ENCODE results near the gene ADCY5. TPM values are rescaled to one million over a fixed set of nuclear protein-coding genes. Genes with fewer than 3 reads are reported as not detected.

The ADCY5 gene
- polyA plus RNA-seq, 2 of the 4 experiments (the other 2 are of a cell fraction), result 0.57 to 0.68 TPM

DNA sequence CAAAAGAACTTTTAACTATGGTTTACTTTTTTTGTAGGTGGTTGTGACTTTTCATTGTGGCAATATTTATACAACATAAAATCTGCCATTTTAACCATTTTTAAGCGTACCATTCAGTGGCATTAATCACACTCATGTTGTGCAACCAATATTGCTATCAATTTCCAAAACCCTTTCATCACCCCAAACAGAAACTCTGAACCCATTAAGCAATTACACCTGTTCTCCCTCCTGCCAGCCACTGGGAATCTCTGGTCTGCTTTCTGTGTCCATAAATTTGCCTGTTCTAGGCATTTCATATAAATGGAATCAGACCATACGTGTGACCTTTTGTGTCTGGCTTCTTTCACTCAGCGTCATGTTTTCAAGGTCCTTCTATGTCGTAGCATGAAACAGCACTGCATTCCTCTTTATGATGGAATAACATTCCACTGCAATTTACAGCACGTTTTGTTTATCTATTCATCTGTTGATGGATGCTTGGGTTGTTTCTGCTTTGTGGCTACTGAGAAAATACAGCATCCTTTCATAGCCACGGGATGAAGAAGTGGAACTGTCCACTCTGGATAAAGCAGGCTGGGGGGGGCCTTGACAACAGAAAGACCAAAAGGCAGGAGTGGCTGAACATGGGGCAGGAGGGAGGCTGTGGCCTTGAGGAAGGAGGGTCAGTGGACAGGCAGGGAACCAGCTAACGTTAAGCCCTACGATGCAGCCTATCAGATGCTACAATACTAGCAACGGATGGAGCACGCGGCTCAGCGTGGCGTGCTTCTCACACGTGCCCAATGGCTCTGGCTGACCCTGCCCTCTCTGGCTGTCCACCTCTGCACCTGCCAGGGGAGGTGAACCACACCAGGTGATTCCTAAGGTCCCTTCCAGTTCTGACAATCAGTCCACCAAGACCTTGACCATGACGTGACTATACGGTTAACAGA, 136.3 kb downstream of the ADCY5 start:
- POLR2A ChIA-PET, result no interaction called here
- Histone ChIP-seq H3K27ac (no peak overlapping the region), H3K4me1 (0 out of 3 replicates have a peak, but pooled peaks cover 10% of the 10 kb centered on the region), H3K4me3 (no peak overlapping the region), H3K4me2 (no peak overlapping the region), H3K9me3 (no peaks in the 10 kb centered on the region)
- CTCF ChIA-PET, result no interaction called here
- DNase-seq (ENCODE audit: low read depth in 1 of 2, low spot score in 1 of 2), result no peak
- WGBS (ENCODE audit: missing lambda C conversion rate), result 66% methylated on average over 16 of the region's 16 CpGs
- TF ChIP-seq ATOH8 (CRISPR knock-in tag; IDR thresholded peaks at IDR 0.05; ENCODE audit: low read depth), result no peak
- TF ChIP-seq EHF (CRISPR knock-in tag; IDR thresholded peaks at IDR 0.05), result no peak
- no peak for ATAC-seq
- no peak for FAIRE-seq

- H3K4me2 ChIP-seq, result no peak overlapping the region
- CTCF ChIA-PET, result interaction anchor here (2.3 kb wide), 2 partner anchors 9 to 16 kb away, joined by 7 to 13 read pairs; no protein-coding TSS in a partner anchor
- FAIRE-seq (no peak), DNase-seq (ENCODE audit: low read depth in 1 of 2, low spot score in 1 of 2) (no peak), ATAC-seq (no peak)
- no peaks in the 10 kb centered on the region for H3K9me3 ChIP-seq
- H3K27ac ChIP-seq, result peak overlapping the region in 1 of 2 experiments; percentile 43; a peak in 1 of 6 replicates
- WGBS (ENCODE audit: missing lambda C conversion rate), result 81% methylated on average over 9 of the region's 9 CpGs
- POLR2A ChIA-PET, result no interaction called here
- 0 out of 3 replicates have a peak, but pooled peaks cover 10% of the 10 kb centered on the region for H3K4me1 ChIP-seq
- TF ChIP-seq CHD4 (IDR thresholded peaks at IDR 0.05; ENCODE audit: borderline replicate concordance), result no peak
- TF ChIP-seq RNF2 (IDR thresholded peaks at IDR 0.05; ENCODE audit: borderline replicate concordance, low read depth), result no peak
- no peak for TF ChIP-seq SMC3 (IDR thresholded peaks at IDR 0.05)
- no peak overlapping the region for H3K4me3 ChIP-seq
Measured at GRCh38 chr3:123311201-123311600, 137.7 kb downstream of the ADCY5 start.

DNA sequence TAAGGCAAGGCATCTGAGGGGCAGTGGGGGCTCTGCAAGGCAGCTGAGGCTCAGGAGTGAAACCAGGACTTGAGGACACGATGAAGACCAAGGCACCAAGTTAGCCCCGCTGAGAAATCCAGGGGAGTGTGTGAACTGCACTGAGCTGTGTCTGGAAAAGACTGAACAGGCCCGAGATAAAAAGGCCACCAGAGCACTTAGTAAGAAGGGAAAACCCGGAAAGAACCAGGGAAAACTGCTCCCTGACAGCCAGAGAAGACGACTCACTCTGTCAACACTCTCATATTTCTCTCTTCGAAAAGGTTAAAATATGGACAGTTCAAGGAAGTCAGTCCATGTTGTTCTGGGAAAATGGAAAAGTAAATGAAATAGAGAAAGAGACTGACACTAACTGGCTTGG, 138.1 kb downstream of the ADCY5 start:
- peak in 1 of 2 experiments; percentile 64; a peak in 3 of 6 replicates for ATAC-seq

DNA sequence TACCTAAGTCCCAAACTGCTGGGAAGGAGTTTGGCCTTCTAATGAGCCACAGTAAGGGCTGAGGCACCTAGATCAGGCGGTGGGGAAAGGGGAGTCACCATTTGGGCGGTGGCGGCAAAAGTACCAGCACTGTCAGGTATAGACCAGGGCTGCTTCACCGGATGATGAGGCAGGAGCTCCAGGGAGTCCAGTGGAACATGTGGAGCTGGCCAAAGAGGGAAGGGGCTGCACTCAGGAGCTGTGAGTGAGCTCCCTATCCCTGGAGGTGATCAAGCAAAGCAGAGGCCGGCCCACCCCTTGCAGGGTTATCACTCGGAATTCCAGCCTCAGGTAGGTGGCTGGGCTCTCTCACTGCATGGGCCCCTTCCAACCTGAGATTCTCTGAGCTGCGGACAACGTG, 138.7 kb downstream of the ADCY5 start:
- H3K4me2 ChIP-seq, result no peak overlapping the region
- FAIRE-seq (no peak), DNase-seq (ENCODE audit: low read depth in 1 of 2, low spot score in 1 of 2) (no peak), ATAC-seq (no peak)
- 0 out of 3 replicates have a peak, but pooled peaks cover 10% of the 10 kb centered on the region for H3K4me1 ChIP-seq
- WGBS (ENCODE audit: missing lambda C conversion rate), result 84% methylated on average over 8 of the region's 8 CpGs
- H3K4me3 ChIP-seq, result no peak overlapping the region
- ChIA-PET CTCF (interaction anchor here (0.6 to 2.3 kb wide), 4 partner anchors 10 to 75 kb away, joined by 3 to 13 read pairs (median 5); no protein-coding TSS in a partner anchor), POLR2A (no interaction called here)
- H3K27ac ChIP-seq, result no peak overlapping the region; a peak in 1 of 6 replicates
- no peaks in the 10 kb centered on the region for H3K9me3 ChIP-seq
- TF ChIP-seq BCL3 (IDR thresholded peaks at IDR 0.05), result no peak
- no peak for TF ChIP-seq CHD4 (IDR thresholded peaks at IDR 0.05; ENCODE audit: borderline replicate concordance)
- TF ChIP-seq KDM1A (IDR thresholded peaks at IDR 0.05; ENCODE audit: low read depth), result no peak
- no peak for TF ChIP-seq FOXS1 (CRISPR knock-in tag; IDR thresholded peaks at IDR 0.05)
- TF ChIP-seq EP300 (IDR thresholded peaks at IDR 0.05), result no peak
- TF ChIP-seq TFCP2L1 (CRISPR knock-in tag; IDR thresholded peaks at IDR 0.05), result no peak
- TF ChIP-seq ZC3H11A (IDR thresholded peaks at IDR 0.05), result no peak
- no peak for TF ChIP-seq RARB (CRISPR knock-in tag; IDR thresholded peaks at IDR 0.05)
- TF ChIP-seq, protein P1, sequence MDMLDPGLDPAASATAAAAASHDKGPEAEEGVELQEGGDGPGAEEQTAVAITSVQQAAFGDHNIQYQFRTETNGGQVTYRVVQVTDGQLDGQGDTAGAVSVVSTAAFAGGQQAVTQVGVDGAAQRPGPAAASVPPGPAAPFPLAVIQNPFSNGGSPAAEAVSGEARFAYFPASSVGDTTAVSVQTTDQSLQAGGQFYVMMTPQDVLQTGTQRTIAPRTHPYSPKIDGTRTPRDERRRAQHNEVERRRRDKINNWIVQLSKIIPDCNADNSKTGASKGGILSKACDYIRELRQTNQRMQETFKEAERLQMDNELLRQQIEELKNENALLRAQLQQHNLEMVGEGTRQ (IDR thresholded peaks at IDR 0.05), result no peak
- no peak for TF ChIP-seq RAD21 (conservative IDR thresholded peaks at IDR 0.05 in 1 of 2, IDR thresholded peaks at IDR 0.05 in 1 of 2)
- TF ChIP-seq EHMT2 (IDR thresholded peaks at IDR 0.05; ENCODE audit: low read depth), result no peak
- TF ChIP-seq, protein P2, sequence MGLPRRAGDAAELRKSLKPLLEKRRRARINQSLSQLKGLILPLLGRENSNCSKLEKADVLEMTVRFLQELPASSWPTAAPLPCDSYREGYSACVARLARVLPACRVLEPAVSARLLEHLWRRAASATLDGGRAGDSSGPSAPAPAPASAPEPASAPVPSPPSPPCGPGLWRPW (IDR thresholded peaks at IDR 0.05), result no peak
- TF ChIP-seq CBX8 (IDR thresholded peaks at IDR 0.05), result no peak
- no peak for TF ChIP-seq CBX2 (IDR thresholded peaks at IDR 0.05; ENCODE audit: borderline replicate concordance, low read depth)
- TF ChIP-seq NFE2L2 (conservative IDR thresholded peaks at IDR 0.05; ENCODE audit: low read length), result no peak
- TF ChIP-seq, protein P3, sequence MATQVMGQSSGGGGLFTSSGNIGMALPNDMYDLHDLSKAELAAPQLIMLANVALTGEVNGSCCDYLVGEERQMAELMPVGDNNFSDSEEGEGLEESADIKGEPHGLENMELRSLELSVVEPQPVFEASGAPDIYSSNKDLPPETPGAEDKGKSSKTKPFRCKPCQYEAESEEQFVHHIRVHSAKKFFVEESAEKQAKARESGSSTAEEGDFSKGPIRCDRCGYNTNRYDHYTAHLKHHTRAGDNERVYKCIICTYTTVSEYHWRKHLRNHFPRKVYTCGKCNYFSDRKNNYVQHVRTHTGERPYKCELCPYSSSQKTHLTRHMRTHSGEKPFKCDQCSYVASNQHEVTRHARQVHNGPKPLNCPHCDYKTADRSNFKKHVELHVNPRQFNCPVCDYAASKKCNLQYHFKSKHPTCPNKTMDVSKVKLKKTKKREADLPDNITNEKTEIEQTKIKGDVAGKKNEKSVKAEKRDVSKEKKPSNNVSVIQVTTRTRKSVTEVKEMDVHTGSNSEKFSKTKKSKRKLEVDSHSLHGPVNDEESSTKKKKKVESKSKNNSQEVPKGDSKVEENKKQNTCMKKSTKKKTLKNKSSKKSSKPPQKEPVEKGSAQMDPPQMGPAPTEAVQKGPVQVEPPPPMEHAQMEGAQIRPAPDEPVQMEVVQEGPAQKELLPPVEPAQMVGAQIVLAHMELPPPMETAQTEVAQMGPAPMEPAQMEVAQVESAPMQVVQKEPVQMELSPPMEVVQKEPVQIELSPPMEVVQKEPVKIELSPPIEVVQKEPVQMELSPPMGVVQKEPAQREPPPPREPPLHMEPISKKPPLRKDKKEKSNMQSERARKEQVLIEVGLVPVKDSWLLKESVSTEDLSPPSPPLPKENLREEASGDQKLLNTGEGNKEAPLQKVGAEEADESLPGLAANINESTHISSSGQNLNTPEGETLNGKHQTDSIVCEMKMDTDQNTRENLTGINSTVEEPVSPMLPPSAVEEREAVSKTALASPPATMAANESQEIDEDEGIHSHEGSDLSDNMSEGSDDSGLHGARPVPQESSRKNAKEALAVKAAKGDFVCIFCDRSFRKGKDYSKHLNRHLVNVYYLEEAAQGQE (IDR thresholded peaks at IDR 0.05), result no peak

More for the DNA sequence above, 138.1 kb downstream of the ADCY5 start:
- ChIA-PET CTCF (interaction anchor here (0.6 to 2.3 kb wide), 3 partner anchors 10 to 76 kb away, joined by 3 to 13 read pairs (median 7); no protein-coding TSS in a partner anchor), POLR2A (no interaction called here)
- 0 out of 3 replicates have a peak overlapping the region, but pooled peaks have one; percentile 2 for H3K4me2 ChIP-seq
- peak in 1 of 2 experiments; percentile 35 for DNase-seq (ENCODE audit: low read depth in 1 of 2, low spot score in 1 of 2)
- H3K9me3 ChIP-seq, result no peaks in the 10 kb centered on the region
- H3K4me1 ChIP-seq, result 0 out of 3 replicates have a peak, but pooled peaks cover 10% of the 10 kb centered on the region
- FAIRE-seq, result no peak
- TF ChIP-seq EP300 (IDR thresholded peaks at IDR 0.05) (no peak), CHD4 (IDR thresholded peaks at IDR 0.05; ENCODE audit: borderline replicate concordance) (no peak), CEBPB (IDR thresholded peaks at IDR 0.05) (no peak)
- no peak overlapping the region for H3K4me3 ChIP-seq
- H3K27ac ChIP-seq, result peak overlapping the region in 1 of 2 experiments; percentile 43; a peak in 2 of 6 replicates
- WGBS (ENCODE audit: missing lambda C conversion rate), result 18% methylated on average over 6 of the region's 6 CpGs

Data from A549 (cell line).